Neuronal stem cell (in vitro differentiated cells): Measurements from ENCODE around the gene RAPGEFL1.
A peak's percentile ranks its signal among the peaks of the same experiment; 100 is the strongest.
"Not testable (repeated sequence)": the region's sequence is repeated elsewhere in the genome, so short reads cannot be mapped to it uniquely, and the experiment has no call there.

ENCODE experiments used
- DNase-seq: peaks from one replicate; pipeline ENCODE4 v3.0.0-alpha.2; 2013; ENCODE audit warnings: low spot score
- H2AFZ ChIP-seq: one replicate; pipeline ENCODE4 v1.6.1; 2013; ENCODE audit warnings: mild to moderate bottlenecking, low read length, inconsistent platforms
- H2AK5ac ChIP-seq: 2 replicates; pipeline ENCODE4 v1.6.1; 2013; ENCODE audit warnings: low read depth, mild to moderate bottlenecking, inconsistent platforms, low read length, moderate library complexity, mixed read lengths
- H2BK120ac ChIP-seq: 2 replicates; pipeline ENCODE4 v1.6.1; 2013; ENCODE audit warnings: low read depth, mild to moderate bottlenecking, inconsistent platforms, low read length, moderate library complexity, mixed read lengths
- H2BK12ac ChIP-seq: one replicate; pipeline ENCODE4 v1.6.1; 2013; ENCODE audit warnings: low read length, inconsistent platforms
- H2BK15ac ChIP-seq: 2 replicates; pipeline ENCODE4 v1.6.1; 2013; ENCODE audit warnings: mild to moderate bottlenecking, low read length, inconsistent platforms, mixed read lengths
- H2BK5ac ChIP-seq: one replicate; pipeline ENCODE4 v1.6.1; 2013; ENCODE audit warnings: inconsistent platforms, mild to moderate bottlenecking, low read length, moderate library complexity
- H3K14ac ChIP-seq: one replicate; pipeline ENCODE4 v1.6.1; 2013; ENCODE audit warnings: low read length, inconsistent platforms
- H3K18ac ChIP-seq: 2 replicates; pipeline ENCODE4 v1.6.1; 2013; ENCODE audit warnings: low read length, inconsistent platforms
- H3K23ac ChIP-seq: 2 replicates; pipeline ENCODE4 v1.6.1; 2013; ENCODE audit warnings: low read depth, mild to moderate bottlenecking, mixed read lengths, low read length, inconsistent platforms; ENCODE audit not compliant: poor library complexity
- H3K27ac ChIP-seq: replicated peaks from 3 replicates; pipeline ENCODE4 v1.5.1; 2013; ENCODE audit warnings: low read length, inconsistent platforms
- H3K27me3 ChIP-seq, 3 experiments: 2 replicates each; pipeline ENCODE4 v1.6.1; 2013; ENCODE audit warnings: low read length in 3 of 3, mild to moderate bottlenecking in 2 of 3, inconsistent platforms in 1 of 3, low read depth in 1 of 3, mixed read lengths in 1 of 3, moderate library complexity in 1 of 3; ENCODE audit not compliant: control insufficient read depth in 3 of 3, insufficient read depth in 3 of 3
- H3K36me3 ChIP-seq, 2 donors: replicated peaks in 1 of 2; 2 replicates each; pipeline ENCODE4 v1.6.1; 2013; ENCODE audit warnings: low read length in 2 of 2; ENCODE audit not compliant: control insufficient read depth in 2 of 2, insufficient read depth in 2 of 2
- H3K4ac ChIP-seq: 2 replicates; pipeline ENCODE4 v1.6.1; 2013; ENCODE audit warnings: inconsistent platforms, mild to moderate bottlenecking, low read length, moderate library complexity
- H3K4me1 ChIP-seq, 2 donors: 1 replicate in 1 of 2; 2 replicates in 1 of 2; pipeline ENCODE4 v1.6.1; 2013; ENCODE audit warnings: low read length in 2 of 2, low read depth in 1 of 2; ENCODE audit not compliant: control insufficient read depth in 2 of 2, insufficient read depth in 1 of 2
- H3K4me2 ChIP-seq: one replicate; pipeline ENCODE4 v1.6.1; 2013; ENCODE audit warnings: mild to moderate bottlenecking, low read length, inconsistent platforms; ENCODE audit not compliant: insufficient read depth, poor library complexity, severe bottlenecking
- H3K4me3 ChIP-seq, 2 donors: 2 replicates each; pipeline ENCODE4 v1.5.1; 2013; ENCODE audit warnings: low read length in 2 of 2, mild to moderate bottlenecking in 2 of 2, inconsistent platforms in 1 of 2, moderate library complexity in 1 of 2
- H3K79me1 ChIP-seq: one replicate; pipeline ENCODE4 v1.6.1; 2013; ENCODE audit warnings: low read depth, mild to moderate bottlenecking, inconsistent platforms, low read length, moderate library complexity
- H3K9ac ChIP-seq: one replicate; pipeline ENCODE4 v1.6.1; 2013; ENCODE audit warnings: mild to moderate bottlenecking, low read depth, low read length, inconsistent platforms; ENCODE audit not compliant: poor library complexity
- H3K9me3 ChIP-seq, 2 donors: replicated peaks in 1 of 2; 2 replicates each; pipeline versions ENCODE3 to v1.6.1; 2013; ENCODE audit warnings: low read length in 2 of 2, mild to moderate bottlenecking in 2 of 2, inconsistent platforms in 1 of 2, low read depth in 1 of 2, mixed read lengths in 1 of 2, moderate library complexity in 1 of 2; ENCODE audit not compliant: control insufficient read depth in 2 of 2, insufficient read depth in 1 of 2
- H4K8ac ChIP-seq: one replicate; pipeline ENCODE4 v1.6.1; 2013; ENCODE audit warnings: low read depth, mild to moderate bottlenecking, inconsistent platforms, low read length, moderate library complexity
- H4K91ac ChIP-seq: one replicate; pipeline ENCODE4 v1.6.1; 2013; ENCODE audit warnings: low read length, low read depth, mild to moderate bottlenecking, inconsistent platforms; ENCODE audit not compliant: poor library complexity
- WGBS, 2 donors: extraction: QIAGEN DNeasy Blood & Tissue Kit; methylation state at CpG; one replicate each; pipeline ENCODE4 v1.1.7; 2013; ENCODE audit warnings: missing lambda C conversion rate in 2 of 2, mixed read lengths in 1 of 2; ENCODE audit not compliant: insufficient read length in 2 of 2, insufficient replicate concordance in 1 of 2; ENCODE audit errors: extremely low coverage in 2 of 2; 5-methylcytosine and 5-hydroxymethylcytosine counted together

RAPGEFL1 gene

GRCh38 chr17:40134184-40134583 lies 43.1 kb upstream of the RAPGEFL1 start:
- H3K23ac ChIP-seq, result no peak overlapping the region
- H4K91ac ChIP-seq, result no peak overlapping the region
- H4K8ac ChIP-seq, result no peak overlapping the region
- no peak overlapping the region for H2BK120ac ChIP-seq
- no peak overlapping the region for H3K4me2 ChIP-seq
- H2BK12ac ChIP-seq, result no peak overlapping the region
- H3K9me3 ChIP-seq, result no peaks in the 10 kb centered on the region
- no peak for DNase-seq
- no CpG with 5 or more reads among the region's 7 CpGs for WGBS, 2 donors
- no peaks in the 10 kb centered on the region for H3K27me3 ChIP-seq
- no peak overlapping the region for H2BK5ac ChIP-seq
- no peak overlapping the region for H3K27ac ChIP-seq
- H3K79me1 ChIP-seq, result peaks cover 2% of the 10 kb centered on the region
- H3K4ac ChIP-seq, result no peak overlapping the region
- H3K9ac ChIP-seq, result no peak overlapping the region
- no peak overlapping the region for H2AFZ ChIP-seq
- H2AK5ac ChIP-seq, result no peak overlapping the region
- H2BK15ac ChIP-seq, result no peak overlapping the region
- no peak overlapping the region for H3K4me3 ChIP-seq
- H3K14ac ChIP-seq, result no peak overlapping the region
- no peaks in the 10 kb centered on the region for H3K4me1 ChIP-seq
- H3K36me3 ChIP-seq, result peaks cover 50 to 87% of the 10 kb centered on the region in 2 donors
- H3K18ac ChIP-seq, result no peak overlapping the region

GRCh38 chr17:40135817-40136216 lies 41.5 kb upstream of the RAPGEFL1 start:
- no peak overlapping the region for H4K8ac ChIP-seq
- DNase-seq, result no peak
- H2BK12ac ChIP-seq, result no peak overlapping the region
- H3K4ac ChIP-seq, result no peak overlapping the region
- H3K36me3 ChIP-seq, result peaks cover 39 to 71% of the 10 kb centered on the region in 2 donors
- H3K79me1 ChIP-seq, result peaks cover 2% of the 10 kb centered on the region
- H2BK15ac ChIP-seq, result no peak overlapping the region
- H3K23ac ChIP-seq, result no peak overlapping the region
- H3K9ac ChIP-seq, result no peak overlapping the region
- H2BK120ac ChIP-seq, result no peak overlapping the region
- H2AFZ ChIP-seq, result no peak overlapping the region
- no CpG with 5 or more reads among the region's 3 CpGs for WGBS, 2 donors
- H3K27me3 ChIP-seq, result no peaks in the 10 kb centered on the region
- no peak overlapping the region for H3K27ac ChIP-seq
- no peak overlapping the region for H4K91ac ChIP-seq
- H3K9me3 ChIP-seq, result no peaks in the 10 kb centered on the region
- H3K4me3 ChIP-seq, result no peak overlapping the region
- H2AK5ac ChIP-seq, result no peak overlapping the region
- peaks cover 4% of the 10 kb centered on the region in 2 donors for H3K4me1 ChIP-seq
- no peak overlapping the region for H3K14ac ChIP-seq
- no peak overlapping the region for H2BK5ac ChIP-seq
- no peak overlapping the region for H3K18ac ChIP-seq
- H3K4me2 ChIP-seq, result no peak overlapping the region

GRCh38 chr17:40139566-40140058 lies 37.7 kb upstream of the RAPGEFL1 start:
- no peak for DNase-seq
- Histone ChIP-seq H3K9ac (peak overlapping the region; percentile 80), H2AFZ (peak overlapping the region; percentile 99), H3K27ac (peak overlapping the region; percentile 77), H2BK15ac (peak overlapping the region; percentile 8), H2BK120ac (no peak overlapping the region), H3K79me1 (no peaks in the 10 kb centered on the region), H4K8ac (peak overlapping the region; percentile 88), H3K36me3 (peaks cover 21 to 67% of the 10 kb centered on the region in 2 donors), H3K4me2 (peak overlapping the region; percentile 68), H2BK5ac (peak overlapping the region; percentile 9), H3K23ac (no peak overlapping the region), H3K4me3 (peak overlapping the region; percentile 74 to 78), H4K91ac (no peak overlapping the region), H3K4me1 (peaks cover 4 to 12% of the 10 kb centered on the region in 2 donors), H3K18ac (peak overlapping the region; percentile 63), H3K4ac (peak overlapping the region; percentile 13), H3K9me3 (no peaks in the 10 kb centered on the region), H2BK12ac (no peak overlapping the region), H3K27me3 (no peaks in the 10 kb centered on the region), H3K14ac (no peak overlapping the region), H2AK5ac (no peak overlapping the region)
- no CpG with 5 or more reads among the region's 14 CpGs for WGBS, 2 donors

- not testable (repeated sequence) for H3K18ac ChIP-seq, H4K91ac ChIP-seq, H2BK12ac ChIP-seq, H3K23ac ChIP-seq, H3K4me3 ChIP-seq, H3K9me3 ChIP-seq, H2BK15ac ChIP-seq, H3K27ac ChIP-seq, H2AFZ ChIP-seq, H4K8ac ChIP-seq, H3K79me1 ChIP-seq, H2AK5ac ChIP-seq, DNase-seq, H3K27me3 ChIP-seq, H3K4me2 ChIP-seq, H3K14ac ChIP-seq, H2BK5ac ChIP-seq, H3K4ac ChIP-seq, H2BK120ac ChIP-seq, H3K9ac ChIP-seq
- no CpG with 5 or more reads among the region's 3 CpGs for WGBS, 2 donors
- H3K4me1 ChIP-seq, result peaks cover 4 to 12% of the 10 kb centered on the region in 2 donors
- H3K36me3 ChIP-seq, result peaks cover 22 to 69% of the 10 kb centered on the region in 2 donors
Observed at GRCh38 chr17:40143166-40143565, 34.1 kb upstream of the RAPGEFL1 start.
